SK-N-SH (cell line): ENCODE results near the gene MT1X. TPM values are rescaled to one million over a fixed set of nuclear protein-coding genes. Genes with fewer than 3 reads are reported as not detected.
"Not testable (repeated sequence)": the region's sequence is repeated elsewhere in the genome, so short reads cannot be mapped to it uniquely, and the experiment has no call there.

Source experiments
- CTCF ChIA-PET: fragments of 300-600, 350-600 bp; formaldehyde crosslinking; extraction: SDS; loops from one replicate; lab custom pipeline; 2021; lab: Yijun Ruan, JAX
- POLR2A ChIA-PET: fragments of 350-600 bp; sonication (Branson Sonifier 250); formaldehyde crosslinking; extraction: SDS; loops from one replicate; lab custom pipeline; 2020; ENCODE audit warnings: antibody characterized with exemption, inconsistent platforms; lab: Yijun Ruan, JAX
- DNase-seq: peaks from one replicate; pipeline ENCODE4 v3.0.0; 2012
- H2AFZ ChIP-seq: fragments of 200-600 bp; sonication (generic); 2 replicates; pipeline ENCODE4 v1.8.1; 2016; ENCODE audit warnings: antibody characterized with exemption, mild to moderate bottlenecking, low read depth
- H3F3A ChIP-seq: fragments of 200-600 bp; sonication (generic); replicated peaks from 2 replicates; pipeline ENCODE3; 2016; ENCODE audit warnings: antibody characterized with exemption, mild to moderate bottlenecking; ENCODE audit not compliant: insufficient read depth
- H3K27ac ChIP-seq, 2 experiments: fragments of 200-500 bp in 1 of 2; fragments of 200-600 bp in 1 of 2; sonication (Bioruptor generic) in 1 of 2; sonication (generic), shearing (Covaris generic) in 1 of 2; 2 replicates each; pipeline versions ENCODE4 v1.5.1 to v1.6.1; 2014 to 2016; ENCODE audit warnings: low read depth in 2 of 2, inconsistent platforms in 1 of 2, low read length in 1 of 2, mild to moderate bottlenecking in 1 of 2, mixed read lengths in 1 of 2
- H3K27me3 ChIP-seq: fragments of 200-600 bp; sonication (generic), shearing (Covaris generic); 2 replicates; pipeline ENCODE4 v1.6.1; 2016; ENCODE audit warnings: mixed run types; ENCODE audit not compliant: insufficient read depth
- H3K36me3 ChIP-seq, 2 experiments: fragments of 200-500 bp in 1 of 2; fragments of 200-600 bp in 1 of 2; sonication (Bioruptor generic) in 1 of 2; sonication (generic) in 1 of 2; replicated peaks in 1 of 2; 2 replicates each; pipeline versions ENCODE3 to v1.5.1; 2014 to 2016; ENCODE audit warnings: low read length in 1 of 2, mild to moderate bottlenecking in 1 of 2; ENCODE audit not compliant: insufficient read depth in 2 of 2, control insufficient read depth in 1 of 2
- H3K4me1 ChIP-seq, 2 experiments: fragments of 200-500 bp in 1 of 2; fragments of 200-600 bp in 1 of 2; sonication (Bioruptor generic) in 1 of 2; sonication (generic), shearing (Covaris generic) in 1 of 2; 2 replicates each; pipeline versions ENCODE4 v1.5.1 to v1.6.1; 2014 to 2016; ENCODE audit warnings: low read depth in 1 of 2, low read length in 1 of 2, mixed run types in 1 of 2; ENCODE audit not compliant: insufficient read depth in 2 of 2, control insufficient read depth in 1 of 2
- H3K4me2 ChIP-seq: fragments of 200-600 bp; sonication (generic), shearing (Covaris generic); 2 replicates; pipeline ENCODE4 v1.6.1; 2017; ENCODE audit warnings: mixed run types
- H3K4me3 ChIP-seq, 2 experiments: fragments of 200-500 bp in 1 of 2; fragments of 200-600 bp in 1 of 2; sonication (Bioruptor generic) in 1 of 2; sonication (generic), shearing (Covaris generic) in 1 of 2; 2 replicates each; pipeline versions ENCODE4 v1.5.1 to v1.8.1; 2014 to 2016; ENCODE audit warnings: low read depth in 2 of 2, inconsistent platforms in 1 of 2, low read length in 1 of 2, mild to moderate bottlenecking in 1 of 2, mixed read lengths in 1 of 2, moderate library complexity in 1 of 2
- H3K79me2 ChIP-seq: fragments of 200-600 bp; sonication (generic); 2 replicates; pipeline ENCODE4 v1.8.1; 2017; ENCODE audit warnings: mild to moderate bottlenecking; ENCODE audit not compliant: insufficient read depth
- H3K9ac ChIP-seq: fragments of 200-600 bp; sonication (generic); 2 replicates; pipeline ENCODE4 v1.6.1; 2017; ENCODE audit warnings: mixed run types
- H3K9me2 ChIP-seq: fragments of 200-600 bp; sonication (generic); 2 replicates; pipeline ENCODE4 v1.6.1; 2017; ENCODE audit warnings: mixed run types
- H3K9me3 ChIP-seq: fragments of 200-600 bp; sonication (generic); 2 replicates; pipeline ENCODE4 v1.6.1; 2017; ENCODE audit warnings: mixed run types, mild to moderate bottlenecking, moderate library complexity
- H4K20me1 ChIP-seq: fragments of 200-600 bp; sonication (generic); 2 replicates; pipeline ENCODE4 v1.6.1; 2017; ENCODE audit warnings: mild to moderate bottlenecking, mixed run types; ENCODE audit not compliant: insufficient read depth
- CTCF ChIP-seq: fragments of 200-600 bp; sonication (generic); IDR thresholded peaks from 2 replicates; pipeline ENCODE4 v1.6.1; 2017; ENCODE audit warnings: antibody characterized with exemption, mild to moderate bottlenecking, moderate library complexity
- ELF1 ChIP-seq: IDR thresholded peaks from 2 replicates; pipeline ENCODE4 v1.4.0; 2012
- FOSL2 ChIP-seq: IDR thresholded peaks from 2 replicates; pipeline ENCODE4 v1.4.0; 2012; ENCODE audit warnings: low read depth, mild to moderate bottlenecking, moderate library complexity, borderline replicate concordance
- FOXJ3 ChIP-seq: sonication (generic); formaldehyde crosslinking; IDR thresholded peaks from 2 replicates; pipeline ENCODE4 v1.5.1; 2020; ENCODE audit warnings: mild to moderate bottlenecking, missing genetic modification reagents
- IRF3 ChIP-seq: fragments of 150-350 bp; IDR thresholded peaks from 2 replicates; pipeline ENCODE4 v1.6.1; 2016; ENCODE audit warnings: mild to moderate bottlenecking, low read depth, low read length
- JUND ChIP-seq: IDR thresholded peaks from 2 replicates; pipeline ENCODE4 v1.4.0; 2012
- NFIC ChIP-seq: IDR thresholded peaks from 2 replicates; pipeline ENCODE4 v1.4.0; 2012; ENCODE audit warnings: borderline replicate concordance
- NRF1 ChIP-seq: IDR thresholded peaks from 2 replicates; pipeline ENCODE4 v1.6.1; 2012; ENCODE audit warnings: low read depth, mild to moderate bottlenecking, low read length
- RAD21 ChIP-seq: IDR thresholded peaks from 2 replicates; pipeline ENCODE4 v1.6.1; 2012; ENCODE audit warnings: mild to moderate bottlenecking, low read length
- RFX5 ChIP-seq: IDR thresholded peaks from 2 replicates; pipeline ENCODE4 v1.6.1; 2012; ENCODE audit warnings: mild to moderate bottlenecking, improper control_type of control experiment, low read length
- SIN3A ChIP-seq: IDR thresholded peaks from 2 replicates; pipeline ENCODE4 v1.6.1; 2012; ENCODE audit warnings: low read depth, mild to moderate bottlenecking, low read length, moderate library complexity, borderline replicate concordance
- TAF1 ChIP-seq: IDR thresholded peaks from 2 replicates; pipeline ENCODE4 v1.6.1; 2012; ENCODE audit warnings: low read depth, mild to moderate bottlenecking, low read length, moderate library complexity, borderline replicate concordance
- TEAD4 ChIP-seq: IDR thresholded peaks from 2 replicates; pipeline ENCODE4 v1.4.0; 2012; ENCODE audit warnings: mild to moderate bottlenecking, borderline replicate concordance; ENCODE audit not compliant: insufficient read depth
- ZBTB33 ChIP-seq: IDR thresholded peaks from 2 replicates; pipeline ENCODE4 v1.4.0; 2012; ENCODE audit warnings: low read depth, borderline replicate concordance
- WGBS: methylation state at CpG from one replicate; pipeline ENCODE4 v1.1.6; 2017; ENCODE audit warnings: low lambda C conversion rate; 5-methylcytosine and 5-hydroxymethylcytosine counted together
- polyA plus RNA-seq, 3 experiments: library from polyadenylated mRNA; depleted of rRNA; stranded (reverse); fragments of >200 nt; gene quantifications; 2 replicates each; pipeline ENCODE4 v1.2.3, GENCODE V29; 2012

The MT1X gene
- polyA plus RNA-seq, 1 of the 3 experiments (the other 2 are of a cell fraction), result 213 TPM

GRCh38 chr16:56670620-56670934 lies 11.7 kb upstream of the MT1X start:
- H2AFZ ChIP-seq, result no peak overlapping the region
- no peaks in the 10 kb centered on the region for H3K9me3 ChIP-seq
- H3K9ac ChIP-seq, result no peak overlapping the region
- no peaks in the 10 kb centered on the region for H3K36me3 ChIP-seq
- peaks cover 42% of the 10 kb centered on the region for H3K27me3 ChIP-seq
- CTCF ChIA-PET, result no interaction called here
- no peak overlapping the region for H3K4me3 ChIP-seq
- no peaks in the 10 kb centered on the region; a peak in 1 of 4 replicates for H3K4me1 ChIP-seq
- WGBS, result no CpG with 5 or more reads among the region's 2 CpGs
- POLR2A ChIA-PET, result interaction anchor here (0.7 kb wide), 1 partner anchor 78 kb away, joined by 3 read pairs; no protein-coding TSS in a partner anchor
- no peaks in the 10 kb centered on the region for H3K79me2 ChIP-seq
- no peaks in the 10 kb centered on the region for H3K9me2 ChIP-seq
- TF ChIP-seq RAD21, result no peak
- TF ChIP-seq TEAD4, result no peak
- no peak for TF ChIP-seq ELF1
- no peak for TF ChIP-seq FOXJ3
- no peak for TF ChIP-seq FOSL2
- no peak for TF ChIP-seq CTCF
- TF ChIP-seq NRF1, result no peak
- no peak for TF ChIP-seq IRF3
- TF ChIP-seq TAF1, result no peak
- no peak for TF ChIP-seq RFX5
- TF ChIP-seq NFIC, result no peak
- TF ChIP-seq ZBTB33, result no peak
- TF ChIP-seq SIN3A, result no peak
- TF ChIP-seq JUND, result no peak
- no peak for DNase-seq
- no peak overlapping the region for H3K4me2 ChIP-seq
- no peak overlapping the region for H3K27ac ChIP-seq
- no peaks in the 10 kb centered on the region for H4K20me1 ChIP-seq
- no peaks in the 10 kb centered on the region for H3F3A ChIP-seq

DNA sequence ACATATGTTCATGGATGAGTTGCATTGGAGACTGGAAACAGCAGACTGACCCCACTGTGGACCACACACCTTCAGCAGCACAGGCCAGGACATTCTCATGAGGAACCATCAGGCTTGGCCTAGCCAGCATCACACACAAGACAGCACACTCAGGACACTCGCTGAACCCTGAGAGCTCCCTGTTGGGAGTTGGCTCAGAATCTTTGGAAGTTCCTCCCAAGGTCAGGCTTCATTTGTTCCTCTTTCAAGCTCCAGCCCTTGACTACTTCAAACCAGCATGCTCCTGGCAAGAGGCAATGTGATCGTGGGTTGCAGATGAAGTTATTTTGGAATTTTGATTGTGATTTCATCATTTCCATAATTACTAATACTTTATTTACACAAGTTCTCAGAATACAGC lies 10.6 kb upstream of the MT1X start:
- H2AFZ ChIP-seq, H4K20me1 ChIP-seq, H3K9me3 ChIP-seq, H3K9me2 ChIP-seq, H3K36me3 ChIP-seq, DNase-seq, H3K4me1 ChIP-seq, H3K4me2 ChIP-seq, H3K79me2 ChIP-seq, H3K27ac ChIP-seq, POLR2A ChIA-PET, H3K4me3 ChIP-seq, H3K9ac ChIP-seq, H3F3A ChIP-seq: not testable (repeated sequence)
- WGBS, result 69% methylated on average over 2 of the region's 2 CpGs
- CTCF ChIA-PET, result interaction anchor here (1.5 kb wide), 1 partner anchor 84 kb away, joined by 3 read pairs; no protein-coding TSS in a partner anchor
- peaks cover 33% of the 10 kb centered on the region for H3K27me3 ChIP-seq

GRCh38 chr16:56672171-56672570 lies 10.1 kb upstream of the MT1X start:
- H3K27ac ChIP-seq, H2AFZ ChIP-seq, DNase-seq, H4K20me1 ChIP-seq, H3K9me2 ChIP-seq, H3K9ac ChIP-seq, POLR2A ChIA-PET, H3K4me2 ChIP-seq, H3K4me1 ChIP-seq, H3K36me3 ChIP-seq, H3F3A ChIP-seq, H3K9me3 ChIP-seq, H3K4me3 ChIP-seq, H3K79me2 ChIP-seq: not testable (repeated sequence)
- H3K27me3 ChIP-seq, result peaks cover 33% of the 10 kb centered on the region
- CTCF ChIA-PET, result interaction anchor here (1.5 kb wide), 1 partner anchor 85 kb away, joined by 3 read pairs; no protein-coding TSS in a partner anchor
- 71% methylated on average over 3 of the region's 3 CpGs for WGBS
